ENCODE results near the gene MAP2K4.

MAP2K4 gene

GRCh38 chr17:12085076-12085949 is 64.6 kb downstream of the MAP2K4 start:
- DNase-seq (ENCODE audit: insufficient read length, low spot score) (no peak), FAIRE-seq (no peak)

- DNase-seq (ENCODE audit: insufficient read length, low spot score), result no peak
- peak; percentile 75 for FAIRE-seq
Observed at GRCh38 chr17:12088035-12088434, 67.4 kb downstream of the MAP2K4 start.

DNA sequence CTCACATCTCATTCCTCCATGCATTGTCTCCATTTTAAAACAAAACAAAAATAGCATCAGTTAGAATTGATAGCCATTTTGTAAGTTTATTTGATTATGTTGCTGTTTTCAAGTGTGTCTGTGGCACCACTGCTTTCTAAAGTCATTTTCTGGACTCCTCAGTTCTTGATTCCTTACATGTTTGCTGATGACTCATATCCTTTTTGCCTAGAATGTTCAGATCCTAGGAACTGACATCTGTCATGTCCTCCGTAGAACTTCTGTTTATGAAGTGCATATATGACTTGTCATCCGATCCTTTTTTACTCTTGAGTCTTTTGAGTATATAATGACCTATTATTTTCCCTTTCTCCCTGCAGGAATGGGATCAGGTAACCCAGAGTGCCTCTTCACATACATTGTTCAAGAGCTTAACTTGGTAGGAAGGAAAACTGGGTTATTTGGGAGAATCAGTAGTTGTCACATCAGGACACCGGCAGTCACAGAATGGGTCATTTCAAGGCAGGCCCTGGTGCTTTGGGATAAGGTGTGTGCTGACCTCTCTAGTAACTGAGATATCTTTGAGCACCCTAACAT is 69.2 kb downstream of the MAP2K4 start:
- FAIRE-seq (no peak), DNase-seq (ENCODE audit: insufficient read length, low spot score) (no peak)

DNA sequence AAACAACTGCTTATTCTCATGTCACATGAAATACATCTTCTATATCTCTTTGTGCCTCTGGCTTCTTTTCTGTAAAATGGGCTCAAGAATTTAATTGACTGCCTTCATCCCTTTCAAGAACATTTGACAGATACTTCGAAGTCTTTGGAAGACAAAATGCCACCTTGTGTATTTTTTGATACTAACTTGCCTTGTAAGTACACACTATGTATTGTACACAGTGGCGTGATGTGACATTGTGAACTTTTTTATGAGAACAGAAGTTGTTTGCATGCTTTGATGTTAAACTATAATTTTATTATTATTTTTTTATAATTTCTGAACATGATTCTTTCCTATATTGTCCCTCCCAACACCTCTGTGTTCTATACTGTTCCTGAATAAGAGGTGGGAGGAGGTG is 73.7 kb downstream of the MAP2K4 start:
- FAIRE-seq (peak; percentile 31), DNase-seq (ENCODE audit: insufficient read length, low spot score) (no peak)

- FAIRE-seq (no peak), DNase-seq (ENCODE audit: insufficient read length, low spot score) (no peak)
Observed at GRCh38 chr17:12095522-12095921, 74.8 kb downstream of the MAP2K4 start.

- DNase-seq (ENCODE audit: insufficient read length, low spot score) (no peak), FAIRE-seq (no peak)
Observed at GRCh38 chr17:12097326-12097725, 76.6 kb downstream of the MAP2K4 start.

DNA sequence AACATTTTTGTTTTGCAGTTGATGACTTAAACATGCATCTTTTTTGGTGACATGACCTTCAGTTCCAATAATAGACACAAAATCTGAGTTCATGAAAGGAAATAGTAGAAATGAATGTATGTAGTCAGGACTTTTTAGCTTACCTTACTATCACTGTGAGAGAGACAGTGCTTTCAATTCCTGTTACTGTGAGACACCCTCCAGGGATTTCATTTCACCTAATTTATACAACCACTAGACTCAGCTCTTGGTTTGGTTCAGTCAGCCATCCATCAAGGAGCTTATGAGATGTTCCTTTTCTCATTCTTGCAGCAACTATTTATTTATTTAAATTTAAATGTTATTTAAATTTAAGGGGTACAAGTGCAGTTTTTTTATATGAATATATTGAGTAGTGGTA is 77.9 kb downstream of the MAP2K4 start:
- FAIRE-seq, result no peak
- DNase-seq (ENCODE audit: insufficient read length, low spot score), result no peak

GRCh38 chr17:12099412-12099811 is 78.7 kb downstream of the MAP2K4 start:
- FAIRE-seq (no peak), DNase-seq (ENCODE audit: insufficient read length, low spot score) (no peak)

DNA sequence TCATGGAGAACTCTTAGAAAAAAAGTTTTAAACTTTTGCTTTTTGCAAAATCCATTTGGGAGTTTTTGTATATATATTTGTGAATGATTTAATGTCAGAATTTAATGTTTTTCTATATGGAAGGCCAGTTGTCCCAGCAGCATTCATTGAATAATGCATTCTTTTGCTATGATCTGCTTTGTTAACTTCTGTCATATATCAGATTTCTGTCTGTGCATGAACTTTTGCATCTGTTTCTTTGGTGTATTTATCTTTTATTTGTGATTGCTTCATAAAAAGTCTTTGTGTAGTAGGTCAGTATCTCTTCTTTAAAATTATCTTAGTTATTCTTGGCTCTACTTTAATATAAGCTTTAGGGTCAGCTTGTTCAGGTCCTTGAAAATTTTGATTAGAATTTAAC is 84.2 kb downstream of the MAP2K4 start:
- no peak for DNase-seq (ENCODE audit: insufficient read length, low spot score)
- FAIRE-seq, result no peak

- no peak for FAIRE-seq
- DNase-seq (ENCODE audit: insufficient read length, low spot score), result no peak
Observed at GRCh38 chr17:12107905-12108304, 87.2 kb downstream of the MAP2K4 start.

DNA sequence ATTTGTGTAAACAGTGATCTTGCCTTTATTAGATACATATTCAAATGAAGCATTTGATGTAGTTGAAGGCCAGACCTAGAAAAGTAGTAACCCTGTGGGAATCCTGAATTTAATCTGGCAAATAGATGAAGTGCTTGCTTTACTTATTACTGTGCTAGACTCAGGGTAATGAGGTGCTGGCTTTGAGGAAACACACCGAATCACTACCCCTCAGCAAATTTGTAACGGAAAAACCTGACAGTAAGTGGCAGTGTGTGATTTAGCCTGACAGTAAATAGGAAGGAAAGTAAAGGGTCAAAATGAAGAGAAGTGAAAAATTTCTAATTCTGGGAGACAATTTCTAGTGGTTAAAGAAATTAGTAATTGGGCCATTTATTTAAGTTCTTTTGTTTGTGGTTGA is 90.2 kb downstream of the MAP2K4 start:
- no peak for DNase-seq (ENCODE audit: insufficient read length, low spot score)
- FAIRE-seq, result peak; percentile 14

DNA sequence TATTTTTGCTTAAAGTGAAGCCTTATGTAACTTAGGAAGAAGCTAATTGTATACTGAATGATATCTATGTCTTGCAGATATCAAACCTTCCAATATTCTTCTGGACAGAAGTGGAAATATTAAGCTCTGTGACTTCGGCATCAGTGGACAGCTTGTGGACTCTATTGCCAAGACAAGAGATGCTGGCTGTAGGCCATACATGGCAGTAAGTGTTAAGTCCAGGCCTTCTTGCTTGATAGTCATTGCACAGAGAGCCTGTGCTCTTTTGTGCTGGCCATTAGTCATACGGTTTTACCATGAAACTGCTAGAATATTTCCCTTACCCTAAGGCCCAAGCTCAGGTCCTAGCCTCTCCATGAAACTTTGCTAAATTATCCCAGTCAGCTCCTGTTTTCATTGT is 92.5 kb downstream of the MAP2K4 start:
- DNase-seq (ENCODE audit: insufficient read length, low spot score), result no peak
- no peak for FAIRE-seq

GRCh38 chr17:12114686-12115418 is 94.2 kb downstream of the MAP2K4 start:
- no peak for FAIRE-seq

DNA sequence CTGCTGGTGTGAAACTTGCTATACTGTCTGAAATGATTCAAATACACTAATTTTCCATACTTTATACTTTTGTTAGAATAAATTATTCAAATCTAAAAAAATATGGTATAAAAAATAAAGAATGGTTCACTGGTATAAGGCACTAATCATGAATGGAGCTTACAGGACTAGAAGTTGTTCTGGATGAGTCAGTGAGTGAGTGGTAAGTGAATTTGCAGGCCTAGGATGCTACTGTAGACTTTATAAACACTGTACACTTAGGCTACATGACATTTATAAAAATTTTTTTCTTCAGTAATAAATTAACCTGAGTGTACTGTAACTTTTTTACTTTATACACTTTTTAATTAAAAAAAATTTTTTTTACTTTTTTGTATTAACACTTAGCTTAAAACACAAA is 95.5 kb downstream of the MAP2K4 start:
- FAIRE-seq (no peak), DNase-seq (ENCODE audit: insufficient read length, low spot score) (no peak)

More at GRCh38 chr17:12114686-12115418, 94.2 kb downstream of the MAP2K4 start:
- DNase-seq (ENCODE audit: insufficient read length, low spot score), result no peak

DNA sequence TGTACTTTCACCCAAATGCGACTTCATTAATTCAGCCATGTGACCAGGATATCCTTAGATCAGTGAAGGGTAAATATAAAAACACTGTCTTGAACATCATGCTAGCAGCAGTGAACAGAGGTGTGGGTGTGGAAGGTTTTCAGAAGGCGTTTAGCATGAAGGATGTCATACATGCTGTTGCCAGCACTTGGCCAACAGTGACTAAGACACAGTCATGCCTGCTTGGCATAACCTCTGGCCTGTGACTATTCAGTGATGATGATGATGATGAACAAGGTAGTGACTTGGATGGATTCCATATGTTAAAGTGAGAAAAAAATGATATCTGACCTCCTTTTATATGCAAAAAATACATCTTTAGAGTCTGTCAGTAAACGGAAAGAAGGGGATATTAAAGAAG is 97.9 kb downstream of the MAP2K4 start:
- FAIRE-seq (no peak), DNase-seq (ENCODE audit: insufficient read length, low spot score) (no peak)

- FAIRE-seq (no peak), DNase-seq (ENCODE audit: insufficient read length, low spot score) (no peak)
Observed at GRCh38 chr17:12122075-12122474, 101.4 kb downstream of the MAP2K4 start.

DNA sequence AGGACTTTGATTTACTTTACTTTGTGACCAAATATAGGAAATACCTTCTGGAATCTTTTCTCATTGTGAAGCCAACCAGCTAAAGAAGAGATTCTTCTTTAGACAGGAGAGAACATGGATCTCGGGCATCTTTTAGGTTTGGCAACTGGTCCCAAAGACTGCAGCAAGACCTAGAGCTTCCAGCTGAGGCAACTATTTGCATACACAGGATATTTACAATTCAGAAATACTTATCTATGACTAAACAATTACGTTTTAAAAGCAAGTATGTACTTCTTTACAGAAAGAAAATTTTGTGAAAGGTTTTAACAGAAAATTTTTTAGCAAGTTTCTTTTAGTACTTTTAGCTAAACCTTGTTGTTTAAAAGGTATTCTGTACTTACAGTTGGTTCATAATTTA is 106.5 kb downstream of the MAP2K4 start:
- FAIRE-seq (no peak), DNase-seq (ENCODE audit: insufficient read length, low spot score) (no peak)

DNA sequence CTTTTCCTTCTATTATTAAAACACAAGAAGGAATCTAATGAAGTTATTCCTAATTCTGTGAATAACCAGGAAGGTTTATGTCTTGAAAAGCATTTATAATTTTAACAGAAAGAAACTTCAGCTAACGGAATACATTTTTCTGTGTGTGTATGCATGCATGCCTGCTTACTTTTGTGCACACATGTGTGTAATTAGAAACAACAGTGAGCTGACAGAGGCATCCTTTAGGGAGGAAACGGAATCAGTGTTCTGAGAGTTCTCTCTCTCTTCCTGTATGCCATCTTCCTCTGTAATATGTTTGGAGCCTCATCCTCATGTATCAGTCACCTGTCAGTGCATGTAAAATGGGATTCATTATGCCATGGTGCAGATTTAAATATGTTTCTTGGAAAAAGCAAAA is 107.0 kb downstream of the MAP2K4 start:
- no peak for DNase-seq (ENCODE audit: insufficient read length, low spot score)
- no peak for FAIRE-seq

DNA sequence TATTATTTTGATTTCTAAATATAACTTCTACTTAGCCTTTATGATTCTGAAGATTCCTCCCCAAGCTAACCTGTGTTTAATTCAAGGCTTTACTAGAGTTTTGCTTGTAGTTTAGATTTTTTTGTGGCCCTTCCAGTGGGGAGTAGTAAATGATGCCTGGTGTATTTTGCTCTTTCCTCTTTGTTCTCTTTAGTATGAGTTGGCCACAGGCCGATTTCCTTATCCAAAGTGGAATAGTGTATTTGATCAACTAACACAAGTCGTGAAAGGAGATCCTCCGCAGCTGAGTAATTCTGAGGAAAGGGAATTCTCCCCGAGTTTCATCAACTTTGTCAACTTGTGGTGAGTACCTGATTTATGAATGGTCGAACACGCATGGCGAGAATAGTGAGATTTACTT is 108.3 kb downstream of the MAP2K4 start:
- no peak for DNase-seq (ENCODE audit: insufficient read length, low spot score)
- FAIRE-seq, result no peak

GRCh38 chr17:12133183-12133582 is 112.5 kb downstream of the MAP2K4 start:
- FAIRE-seq (no peak), DNase-seq (ENCODE audit: insufficient read length, low spot score) (no peak)

- no peak for FAIRE-seq
- DNase-seq (ENCODE audit: insufficient read length, low spot score), result no peak
Observed at GRCh38 chr17:12134101-12134500, 113.4 kb downstream of the MAP2K4 start.

- DNase-seq (ENCODE audit: insufficient read length, low spot score) (no peak), FAIRE-seq (no peak)
Observed at GRCh38 chr17:12134587-12134986, 113.9 kb downstream of the MAP2K4 start.
